ENCODE measurements around the gene ARHGEF28.

Gene ARHGEF28

GRCh38 chr5:73619606-73620333 lies 6.2 kb upstream of the ARHGEF28 start:
- Histone ChIP-seq H3K4me3 (no peak overlapping the region), H3K27ac (no peak overlapping the region)

GRCh38 chr5:73620334-73620687 lies 5.7 kb upstream of the ARHGEF28 start:
- no peak overlapping the region for H3K4me3 ChIP-seq
- H3K27ac ChIP-seq = no peak overlapping the region

GRCh38 chr5:73623060-73623459 lies 2.9 kb upstream of the ARHGEF28 start:
- no peak overlapping the region for H3K27ac ChIP-seq
- no peak overlapping the region for H3K4me3 ChIP-seq

GRCh38 chr5:73623901-73624404 lies 2.0 kb upstream of the ARHGEF28 start:
- Histone ChIP-seq H3K4me3 (no peak overlapping the region), H3K27ac (no peak overlapping the region)

GRCh38 chr5:73624888-73625287 lies 1.1 kb upstream of the ARHGEF28 start:
- Histone ChIP-seq H3K4me3 (no peak overlapping the region), H3K27ac (peak overlapping the region in 6 of 21 experiments; percentile 37 to 88 (median 78))

GRCh38 chr5:73625372-73625943 lies 538 bp upstream of the ARHGEF28 start:
- H3K4me3 ChIP-seq = peak overlapping the region; percentile 45 to 60 (median 54)
- H3K27ac ChIP-seq = peak overlapping the region in 18 of 21 experiments; percentile 52 to 88 (median 74)

- Histone ChIP-seq H3K27ac (peak overlapping the region in 9 of 21 experiments; percentile 8 to 88 (median 76)), H3K4me3 (peak overlapping the region; percentile 45 to 60 (median 54))
These were observed 868 bp downstream of the ARHGEF28 start for GRCh38 chr5:73626814-73627313.

DNA sequence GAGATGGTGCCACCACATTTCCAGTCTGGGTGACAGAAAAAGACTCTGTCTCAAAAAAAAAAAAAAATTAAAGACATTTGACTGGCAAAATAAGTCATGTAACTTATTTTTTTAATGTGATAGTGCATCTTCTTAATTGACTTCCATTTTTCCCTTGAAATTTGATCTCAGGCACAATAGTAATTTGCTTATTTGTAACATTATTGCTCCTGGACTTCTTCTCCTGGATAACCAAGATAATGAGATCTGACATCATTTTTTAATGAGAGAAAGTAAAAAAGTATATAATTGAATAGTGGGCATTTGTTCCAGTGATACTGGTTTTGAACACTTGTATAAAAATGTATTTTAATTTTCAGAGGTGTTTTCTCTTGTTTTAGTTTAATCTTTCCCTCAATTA lies 3.5 kb downstream of the ARHGEF28 start:
- no peak overlapping the region for H3K27ac ChIP-seq
- no peak overlapping the region for H3K4me3 ChIP-seq

DNA sequence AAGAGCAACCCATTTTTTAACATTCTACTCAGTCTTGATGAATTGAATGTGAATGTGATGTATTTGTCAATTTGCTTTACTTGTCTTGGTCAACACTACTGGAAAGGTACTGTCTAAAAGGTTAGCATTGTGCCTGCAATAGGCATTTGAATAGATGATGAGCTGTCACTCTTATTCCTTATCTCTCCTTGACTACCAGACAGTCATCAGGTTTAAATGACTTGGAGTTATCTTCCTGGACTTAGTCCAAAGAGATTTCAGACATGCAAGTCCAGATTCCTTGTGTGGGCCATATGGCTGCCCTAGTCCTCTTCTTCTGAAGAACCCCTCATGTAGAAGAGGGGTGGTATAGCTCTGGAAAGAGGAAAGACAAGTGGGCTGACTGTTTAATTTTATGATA lies 4.8 kb downstream of the ARHGEF28 start:
- Histone ChIP-seq H3K27ac (no peak overlapping the region), H3K4me3 (no peak overlapping the region)

DNA sequence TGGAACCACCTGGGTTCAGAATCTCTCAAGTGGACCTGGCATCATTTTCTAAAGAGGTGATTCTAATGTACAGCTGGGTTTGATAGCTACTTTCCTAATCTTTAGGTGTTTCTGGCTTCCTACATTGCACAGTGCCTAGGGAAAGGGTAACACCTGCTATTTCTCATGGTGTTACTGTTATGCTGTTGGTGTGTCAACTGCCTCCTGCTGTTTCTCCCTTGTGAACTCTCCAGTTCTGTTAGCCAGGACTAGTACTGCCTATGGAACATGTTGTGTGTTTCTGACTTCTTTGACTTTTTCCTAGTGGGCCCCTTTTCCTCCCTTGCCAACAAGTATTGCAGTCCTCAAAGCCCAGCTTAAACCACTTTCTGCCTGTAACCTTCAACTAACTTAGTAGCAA lies 5.5 kb downstream of the ARHGEF28 start:
- Histone ChIP-seq H3K27ac (no peak overlapping the region), H3K4me3 (no peak overlapping the region)

- no peak overlapping the region for H3K27ac ChIP-seq
- no peak overlapping the region for H3K4me3 ChIP-seq
These were observed 7.1 kb downstream of the ARHGEF28 start for GRCh38 chr5:73633060-73633459.

DNA sequence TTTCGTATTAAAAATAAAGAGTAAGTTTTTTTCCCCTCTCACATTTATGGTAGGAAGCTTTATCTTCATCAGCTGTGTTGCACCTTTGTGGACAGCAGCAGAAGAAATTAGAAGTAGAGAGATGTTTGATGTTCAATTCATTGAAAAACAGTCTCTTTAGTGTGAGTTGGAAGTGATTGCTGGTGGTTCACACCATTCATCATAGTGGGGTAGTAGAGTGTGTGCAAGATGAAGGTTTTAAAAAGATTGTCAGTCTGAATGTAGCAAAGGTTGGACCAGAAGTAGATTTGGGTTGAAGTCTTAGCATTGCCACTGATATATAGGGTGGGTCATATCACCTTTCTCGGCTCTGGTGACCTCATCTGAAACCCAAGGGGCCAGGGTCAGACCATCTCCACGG lies 10.4 kb downstream of the ARHGEF28 start:
- Histone ChIP-seq H3K4me3 (no peak overlapping the region), H3K27ac (peak overlapping the region in 1 of 21 experiments; percentile 45)

DNA sequence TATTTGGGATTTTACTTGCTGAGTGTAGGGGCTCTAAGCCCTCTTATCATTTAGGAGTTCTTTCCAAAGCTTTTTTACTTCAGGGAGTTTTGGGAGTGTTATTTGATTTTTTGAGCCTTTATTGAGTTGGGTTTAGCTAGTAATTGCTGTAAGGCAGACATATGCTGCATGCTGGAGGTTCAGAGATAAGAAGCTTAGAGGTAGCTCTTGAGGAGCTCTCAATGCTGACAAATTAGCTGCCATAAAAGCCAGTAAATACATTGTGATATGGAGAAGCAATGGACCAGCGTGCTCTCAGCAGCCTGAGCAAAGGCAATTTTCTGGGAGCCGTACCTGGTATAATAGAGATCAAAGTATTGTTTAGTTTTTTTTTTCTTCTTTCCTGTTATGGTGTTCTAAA lies 11.6 kb downstream of the ARHGEF28 start:
- Histone ChIP-seq H3K4me3 (no peak overlapping the region), H3K27ac (no peak overlapping the region)

- H3K4me3 ChIP-seq = no peak overlapping the region
- peak overlapping the region in 3 of 21 experiments; percentile 27 to 61 (median 36) for H3K27ac ChIP-seq
These were observed 12.5 kb downstream of the ARHGEF28 start for GRCh38 chr5:73638344-73639095.

DNA sequence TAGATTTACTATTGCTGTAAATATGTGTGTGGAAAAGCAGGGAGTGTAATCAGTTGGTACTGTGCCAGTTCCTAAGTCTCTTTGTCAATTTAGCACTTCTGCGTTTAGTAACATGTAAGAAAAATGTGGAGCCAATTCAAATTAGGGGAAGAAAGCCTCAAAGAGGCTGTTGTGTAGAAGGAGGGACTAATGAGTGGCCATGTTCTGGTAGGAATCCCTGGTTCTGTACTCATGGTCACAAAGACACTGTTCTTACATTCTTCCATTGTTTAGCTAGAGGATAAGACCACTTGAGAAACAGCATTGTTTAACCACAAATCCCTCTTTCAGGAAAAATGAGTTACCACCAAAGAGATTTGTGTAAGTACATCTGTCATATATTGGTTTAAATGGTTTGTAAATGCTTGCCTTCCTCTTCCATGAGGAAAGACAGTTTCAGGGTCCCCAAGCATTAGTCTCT lies 14.9 kb downstream of the ARHGEF28 start:
- Histone ChIP-seq H3K27ac (no peak overlapping the region), H3K4me3 (no peak overlapping the region)

DNA sequence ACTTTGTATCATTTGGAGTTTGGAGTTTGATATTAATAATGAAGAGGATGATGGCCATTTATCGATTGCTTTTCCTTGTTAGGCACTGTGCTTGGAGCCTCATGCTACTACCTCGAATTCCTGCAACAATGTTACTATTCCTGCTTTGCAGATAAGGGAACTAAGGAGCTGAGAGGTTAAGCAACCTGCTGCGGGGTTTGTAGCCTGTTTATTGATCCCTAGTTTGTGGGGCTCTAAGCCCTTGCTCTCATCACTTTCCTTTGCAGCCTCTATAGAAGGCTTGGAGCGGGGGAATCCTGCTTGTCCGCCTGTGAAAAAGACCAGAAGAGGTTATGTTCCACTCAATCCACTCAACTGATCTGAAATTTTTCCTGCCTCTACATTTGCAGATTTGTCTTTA lies 15.8 kb downstream of the ARHGEF28 start:
- Histone ChIP-seq H3K4me3 (no peak overlapping the region), H3K27ac (no peak overlapping the region)

- Histone ChIP-seq H3K27ac (no peak overlapping the region), H3K4me3 (no peak overlapping the region)
These were observed 16.3 kb downstream of the ARHGEF28 start for GRCh38 chr5:73642344-73642743.

DNA sequence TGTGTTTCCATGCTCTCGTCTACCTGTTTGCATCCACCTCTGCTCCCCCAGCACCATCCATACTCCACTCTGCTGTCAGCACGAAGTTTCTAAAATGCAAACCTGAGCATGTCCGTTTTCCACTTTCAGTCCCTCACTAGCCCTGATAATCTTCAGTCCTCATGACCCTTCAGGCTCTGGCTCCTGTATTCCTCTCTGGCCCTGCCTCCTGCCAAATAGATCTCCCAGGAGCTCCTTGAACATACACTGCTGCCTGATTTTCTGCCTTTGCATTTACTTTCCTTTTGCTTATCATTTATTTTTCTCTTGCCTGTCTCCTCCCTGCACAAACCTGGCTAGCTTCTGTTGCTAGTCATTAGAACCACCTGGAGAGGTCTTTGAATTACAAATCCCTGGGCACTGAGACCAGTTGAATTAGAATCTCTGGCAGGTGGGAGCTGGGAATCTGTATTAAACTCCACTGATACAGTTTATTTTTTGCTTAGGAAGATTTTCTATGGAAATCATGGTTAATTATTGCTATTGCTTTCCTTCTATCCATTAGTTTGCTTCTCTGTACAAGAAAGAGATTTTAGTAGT lies 18.5 kb downstream of the ARHGEF28 start:
- Histone ChIP-seq H3K27ac (no peak overlapping the region), H3K4me3 (no peak overlapping the region)

GRCh38 chr5:73647721-73648120 lies 21.7 kb downstream of the ARHGEF28 start:
- Histone ChIP-seq H3K4me3 (no peak overlapping the region), H3K27ac (no peak overlapping the region)

GRCh38 chr5:73648515-73648914 lies 22.5 kb downstream of the ARHGEF28 start:
- H3K4me3 ChIP-seq = no peak overlapping the region

More at GRCh38 chr5:73648515-73648914, 22.5 kb downstream of the ARHGEF28 start:
- H3K27ac ChIP-seq = no peak overlapping the region

Data from skin epidermis (tissue), 12 donors.